Stimulated activated CD8-positive, alpha-beta memory T cell treated with anti-CD3 and anti-CD28 coated beads, Interleukin-15, amount 100 ng/mL, for 1 hour (primary cell): ENCODE data around the gene SLC6A19.

Experiments used
- DNase-seq: peaks from one replicate; pipeline ENCODE4 v3.0.0-alpha.2; 2020; ENCODE audit warnings: low read depth

Gene SLC6A19

GRCh38 chr5:1209896-1210776 lies 8.7 kb downstream of the SLC6A19 start:
- DNase-seq, result no peak

DNA sequence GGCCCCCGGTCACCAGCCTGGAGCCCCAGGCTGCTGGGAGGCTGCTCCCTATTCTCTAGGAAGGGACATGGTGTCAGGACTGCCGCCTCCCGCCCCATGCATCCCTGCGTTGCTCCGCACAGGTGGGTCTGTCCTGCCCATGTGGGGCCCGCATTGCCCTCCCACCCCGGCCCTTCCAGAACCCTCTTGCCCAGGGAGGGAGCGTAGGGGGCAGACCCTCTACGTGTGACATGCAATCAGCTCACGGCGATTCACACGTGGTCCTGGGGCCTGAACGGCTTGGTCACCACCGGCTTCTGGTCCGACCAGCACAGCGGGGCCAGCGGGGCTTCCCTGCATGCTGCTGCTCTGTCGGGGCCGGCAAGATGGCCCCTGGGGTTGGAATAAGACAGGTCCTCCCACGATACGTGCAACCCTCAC lies 9.4 kb downstream of the SLC6A19 start:
- DNase-seq, result no peak

GRCh38 chr5:1211701-1212100 lies 10.3 kb downstream of the SLC6A19 start:
- DNase-seq, result no peak

DNA sequence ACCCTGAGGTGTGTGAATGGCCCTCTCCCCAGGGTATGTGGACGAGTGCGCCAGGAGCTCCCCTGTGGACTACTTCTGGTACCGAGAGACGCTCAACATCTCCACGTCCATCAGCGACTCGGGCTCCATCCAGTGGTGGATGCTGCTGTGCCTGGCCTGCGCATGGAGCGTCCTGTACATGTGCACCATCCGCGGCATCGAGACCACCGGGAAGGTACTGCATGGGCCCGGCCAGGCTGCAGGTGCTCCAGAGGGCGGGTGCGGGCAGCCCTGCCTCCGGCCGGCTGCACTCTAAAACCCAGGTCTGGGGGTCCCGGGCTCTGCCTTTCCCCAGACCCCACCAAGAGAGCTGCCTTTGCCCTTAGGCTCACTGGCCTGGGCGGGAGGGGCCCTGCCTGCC lies 10.9 kb downstream of the SLC6A19 start:
- no peak for DNase-seq

GRCh38 chr5:1212881-1213280 lies 11.5 kb downstream of the SLC6A19 start:
- no peak for DNase-seq

GRCh38 chr5:1213508-1214162 lies 12.2 kb downstream of the SLC6A19 start:
- DNase-seq, result no peak

DNA sequence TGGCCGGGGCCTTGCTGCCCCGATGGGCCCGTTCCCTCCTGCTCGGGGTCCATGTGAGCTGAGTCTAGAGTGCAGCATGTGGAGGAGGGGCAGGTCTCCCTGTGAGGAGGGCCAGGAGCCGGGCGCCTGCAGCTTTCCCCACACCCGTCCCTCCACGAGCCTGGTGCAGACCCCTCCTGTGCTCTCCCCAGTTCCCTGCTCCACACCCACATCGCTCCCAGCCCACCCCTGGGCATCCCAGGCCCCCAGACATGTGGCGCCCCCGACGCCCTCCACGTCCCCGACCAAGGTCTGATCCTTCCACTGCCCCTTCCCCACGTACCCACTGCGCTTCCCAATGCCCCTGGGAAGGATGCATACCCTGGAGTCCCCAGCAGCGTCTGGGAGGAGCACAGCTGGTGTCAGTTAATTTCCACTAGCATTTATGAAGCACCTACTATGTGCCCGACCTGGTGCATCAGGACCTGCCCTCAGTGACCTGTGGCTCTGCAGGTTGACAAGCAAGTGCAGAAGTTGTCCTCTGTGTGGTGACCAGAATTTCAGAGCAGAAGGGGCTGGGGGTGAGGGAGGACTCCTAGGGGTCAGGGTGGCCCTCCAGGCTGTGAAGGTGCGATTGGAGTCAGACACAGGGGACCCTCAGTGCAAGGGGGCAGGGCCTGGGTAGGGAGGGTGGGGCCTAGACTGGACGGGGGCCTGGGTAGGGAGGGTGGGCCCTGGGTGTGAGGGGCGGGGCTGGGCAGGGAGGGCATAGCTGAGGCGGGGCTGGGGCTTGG lies 13.0 kb downstream of the SLC6A19 start:
- DNase-seq, result no peak

- no peak for DNase-seq
Observed at GRCh38 chr5:1214936-1215220, 13.5 kb downstream of the SLC6A19 start.

GRCh38 chr5:1215320-1216096 lies 14.1 kb downstream of the SLC6A19 start:
- DNase-seq, result no peak

- no peak for DNase-seq
Observed at GRCh38 chr5:1216211-1216917, 15.0 kb downstream of the SLC6A19 start.

- no peak for DNase-seq
Observed at GRCh38 chr5:1216918-1217295, 15.5 kb downstream of the SLC6A19 start.

DNA sequence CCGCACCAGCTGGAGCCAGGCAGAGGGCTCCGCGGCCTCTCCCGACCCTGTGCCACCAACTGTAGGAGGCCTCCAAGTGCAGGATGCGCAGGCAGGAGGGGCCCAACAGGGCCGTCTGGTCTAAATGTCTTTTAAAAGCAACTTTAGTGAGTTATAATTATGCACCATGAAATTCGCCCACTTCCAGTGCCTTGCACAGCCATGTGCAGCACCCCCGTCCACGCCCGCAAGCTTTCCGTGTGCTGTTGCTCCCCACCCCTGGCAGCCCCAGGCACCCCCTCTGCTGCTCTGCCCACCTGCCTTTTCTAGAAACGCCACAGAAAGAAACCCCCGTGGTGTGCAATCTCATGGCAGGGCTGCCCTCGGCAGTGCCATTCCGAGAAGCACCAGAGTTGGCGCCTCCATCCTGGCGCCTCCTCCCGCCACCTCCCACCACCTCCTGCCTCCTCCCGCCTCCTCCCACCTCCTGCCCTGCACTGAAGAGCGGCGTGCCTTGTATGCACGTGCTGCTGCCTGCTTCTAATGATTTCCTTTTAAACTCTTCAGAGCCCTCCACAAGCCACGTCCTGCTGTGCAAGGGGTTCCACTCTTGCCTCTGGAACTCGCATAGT lies 16.3 kb downstream of the SLC6A19 start:
- no peak for DNase-seq

- no peak for DNase-seq
Observed at GRCh38 chr5:1218351-1219080, 17.1 kb downstream of the SLC6A19 start.

GRCh38 chr5:1219098-1219767 lies 17.8 kb downstream of the SLC6A19 start:
- no peak for DNase-seq

DNA sequence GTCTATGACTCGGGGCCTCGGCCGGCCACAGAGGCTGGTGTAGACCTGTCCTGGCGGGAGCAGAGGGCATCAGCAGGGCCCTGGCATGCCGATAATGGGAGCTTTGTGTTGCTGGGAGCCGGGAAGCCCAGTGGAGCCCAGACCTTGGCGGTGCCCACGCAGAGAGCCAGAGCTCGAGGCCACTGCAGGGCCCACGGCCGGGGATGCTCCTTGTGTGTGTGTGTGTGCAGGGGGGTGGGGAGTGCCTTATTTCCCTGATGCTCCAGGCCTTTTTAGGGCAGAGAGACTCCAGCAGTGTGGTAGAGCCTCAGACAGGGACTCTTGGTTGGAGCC lies 18.3 kb downstream of the SLC6A19 start:
- DNase-seq, result no peak

- no peak for DNase-seq
Observed at GRCh38 chr5:1220351-1220750, 19.0 kb downstream of the SLC6A19 start.

GRCh38 chr5:1220831-1221230 lies 19.4 kb downstream of the SLC6A19 start:
- no peak for DNase-seq

- no peak for DNase-seq
Observed at GRCh38 chr5:1221721-1222120, 20.3 kb downstream of the SLC6A19 start.

- DNase-seq, result no peak
Observed at GRCh38 chr5:1222147-1222546, 20.8 kb downstream of the SLC6A19 start.
